Endometrial microvascular endothelial cells (primary cell): ENCODE data around the gene SYNDIG1. TPM values are rescaled to one million over a fixed set of nuclear protein-coding genes. Genes with fewer than 3 reads are reported as not detected.

Source experiments
- in situ Hi-C: cut with HindIII; loops from 2 replicates; pipeline ENCODE4 v1.10.0; 2017; ENCODE audit warnings: low sequenced_read_pairs, low pct_unique_long_range_greater_than_20kb; ENCODE audit errors: inconsistent ontology term
- total RNA-seq: library from RNA; depleted of rRNA; stranded (reverse); fragments of >200 nt; gene quantifications from one replicate; pipeline ENCODE4 v1.2.3, GENCODE V29; 2015; ENCODE audit errors: inconsistent ontology term

The SYNDIG1 gene
- total RNA-seq, 1 donor from 2014 or later = not detected

GRCh38 chr20:24672181-24672880 is 202.9 kb downstream of the SYNDIG1 start:
- in situ Hi-C loops = no loop called here

- in situ Hi-C loops = no loop called here
These were observed 203.7 kb downstream of the SYNDIG1 start for GRCh38 chr20:24672886-24673677.

- in situ Hi-C loops = no loop called here
These were observed 204.5 kb downstream of the SYNDIG1 start for GRCh38 chr20:24673678-24674570.

- in situ Hi-C loops = no loop called here
These were observed 205.6 kb downstream of the SYNDIG1 start for GRCh38 chr20:24674921-24675605.

GRCh38 chr20:24675651-24676352 is 206.4 kb downstream of the SYNDIG1 start:
- in situ Hi-C loops = no loop called here

DNA sequence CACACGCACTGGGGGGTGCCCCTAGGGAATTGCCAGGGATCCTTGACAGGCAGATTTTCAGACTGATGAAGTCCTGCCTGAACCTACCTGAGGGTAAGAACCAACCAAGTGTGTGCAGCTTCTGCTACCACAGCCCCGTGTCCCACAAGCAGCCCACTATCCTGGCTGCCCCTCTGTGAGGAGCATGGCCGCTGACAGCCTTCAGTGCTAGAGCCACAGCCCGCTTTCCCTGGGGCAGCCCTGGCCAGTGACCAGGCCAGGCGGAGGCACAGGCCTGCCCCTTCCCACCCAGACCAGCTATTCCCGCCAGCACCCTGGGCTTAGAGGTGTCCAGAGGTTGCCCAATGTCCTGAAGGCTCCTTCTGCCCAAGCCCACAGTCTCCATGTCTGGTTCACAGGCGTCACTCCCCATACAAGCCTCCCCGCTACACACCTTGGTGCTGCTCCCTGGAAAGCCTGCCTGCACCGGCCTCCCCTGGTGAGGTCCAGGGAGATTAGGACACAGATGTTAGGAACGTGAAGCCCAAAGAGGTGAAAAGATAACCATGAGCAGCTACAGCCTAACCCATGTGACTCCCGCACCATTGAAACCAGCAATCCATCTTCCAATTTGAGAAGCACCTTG is 207.0 kb downstream of the SYNDIG1 start:
- in situ Hi-C loops = no loop called here

GRCh38 chr20:24676978-24677370 is 207.5 kb downstream of the SYNDIG1 start:
- in situ Hi-C loops = no loop called here

- in situ Hi-C loops = no loop called here
These were observed 208.3 kb downstream of the SYNDIG1 start for GRCh38 chr20:24677626-24678315.

GRCh38 chr20:24678351-24679106 is 209.1 kb downstream of the SYNDIG1 start:
- in situ Hi-C loops = no loop called here

- in situ Hi-C loops = no loop called here
These were observed 210.1 kb downstream of the SYNDIG1 start for GRCh38 chr20:24679448-24680047.

DNA sequence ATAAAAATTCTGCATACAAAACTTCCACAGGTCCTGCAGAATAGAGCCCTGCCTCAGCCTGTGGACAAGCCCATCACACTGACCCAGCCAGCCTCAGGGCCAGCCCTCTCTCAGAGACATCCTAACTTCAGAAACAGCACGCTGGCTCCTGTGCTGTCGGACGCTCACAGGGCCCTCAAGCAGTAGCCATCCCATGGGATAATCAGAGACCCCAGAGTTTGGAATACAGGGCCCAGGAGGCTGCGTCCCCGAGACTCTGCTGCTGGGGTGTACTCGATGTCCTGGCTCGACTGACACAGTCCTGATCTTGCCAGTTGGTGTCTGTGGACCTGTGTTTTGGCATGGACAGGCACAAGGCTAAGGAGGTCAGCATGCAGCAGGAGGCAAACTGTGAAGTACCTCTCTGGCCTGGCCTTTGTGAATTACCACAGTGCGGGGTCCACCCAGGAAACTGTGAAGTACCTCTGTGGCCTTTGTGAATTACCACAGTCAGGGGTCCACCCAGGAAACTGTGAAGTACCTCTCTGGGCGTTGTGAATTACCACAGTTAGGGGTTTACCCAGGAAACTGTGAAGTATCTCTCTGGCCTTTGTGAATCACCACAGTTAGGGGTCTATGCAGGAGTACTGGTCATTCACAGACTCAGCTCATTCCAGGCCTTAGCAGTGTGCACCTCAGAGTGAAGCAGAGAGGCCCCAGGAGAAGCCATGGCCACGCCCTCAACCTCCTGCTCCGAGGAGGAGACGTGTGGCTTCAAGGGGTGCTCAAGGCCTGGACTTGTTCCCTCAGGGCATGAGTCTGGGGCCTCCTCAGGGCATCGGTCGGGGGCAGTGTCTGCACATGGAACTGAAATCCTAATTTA is 212.4 kb downstream of the SYNDIG1 start:
- in situ Hi-C loops = no loop called here

DNA sequence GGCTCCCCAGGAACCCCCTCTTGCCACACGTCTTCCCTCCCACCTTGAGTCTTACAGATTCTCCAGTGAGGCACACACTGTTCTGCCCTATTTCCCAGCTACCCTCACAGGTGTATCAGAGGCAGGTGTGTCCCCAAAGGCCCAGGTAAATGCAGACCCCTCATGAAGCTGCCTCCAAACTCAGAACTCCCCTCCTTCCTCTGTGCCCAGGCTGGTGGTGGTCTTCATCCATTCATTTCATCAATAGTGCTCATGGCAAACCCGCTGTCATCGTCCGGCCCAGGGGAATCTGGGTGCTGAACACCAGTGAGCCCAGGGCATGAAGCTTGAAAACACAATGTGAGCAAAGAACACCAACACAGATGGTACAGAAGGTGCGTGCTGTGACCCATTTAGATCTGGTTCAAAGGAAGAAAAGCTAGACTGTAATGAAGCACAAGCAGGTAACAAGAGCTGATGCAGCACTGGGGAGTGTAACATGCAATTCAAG is 213.1 kb downstream of the SYNDIG1 start:
- in situ Hi-C loops = no loop called here

DNA sequence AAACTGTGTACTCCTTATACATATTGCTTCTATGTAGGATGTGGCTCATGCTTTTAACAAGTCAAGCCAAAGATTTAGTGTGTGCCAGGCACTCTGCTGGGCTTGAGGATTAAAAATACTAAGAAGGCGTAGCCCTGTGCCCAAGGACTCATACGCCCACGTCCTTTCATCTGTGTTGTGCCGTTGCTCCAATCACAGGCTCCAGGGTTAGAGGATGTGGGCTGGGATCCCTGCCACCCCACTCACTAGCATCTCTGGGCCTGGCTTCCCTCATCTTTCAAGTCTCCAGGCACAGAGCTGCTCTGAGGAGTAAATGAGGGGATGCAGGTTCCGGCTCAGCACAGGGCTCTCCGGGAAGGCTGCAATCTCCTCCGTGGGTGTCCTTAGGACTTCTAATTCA is 214.2 kb downstream of the SYNDIG1 start:
- in situ Hi-C loops = no loop called here

- in situ Hi-C loops = no loop called here
These were observed 215.0 kb downstream of the SYNDIG1 start for GRCh38 chr20:24684421-24684871.
